ENCODE measurements around the gene EEA1.

GRCh38 chr12:92974759-92975158 lies 45.7 kb upstream of the EEA1 start:
- TF ChIP-seq USF2 (IDR thresholded peaks at IDR 0.05; ENCODE audit: low read depth, low read length) (no peak), POLR2A (IDR thresholded peaks at IDR 0.05; ENCODE audit: low read depth, low read length) (no peak), RAD21 (IDR thresholded peaks at IDR 0.05; ENCODE audit: low read length) (no peak), CTCF (conservative IDR thresholded peaks at IDR 0.05; ENCODE audit: low read depth, low read length) (no peak), SMC3 (IDR thresholded peaks at IDR 0.05; ENCODE audit: low read depth, low read length) (no peak), ELK1 (IDR thresholded peaks at IDR 0.05; ENCODE audit: borderline replicate concordance, low read depth, low read length) (no peak), CEBPB (IDR thresholded peaks at IDR 0.05; ENCODE audit: low read depth, low read length) (no peak), MXI1 (IDR thresholded peaks at IDR 0.05; ENCODE audit: borderline replicate concordance, low read depth, low read length) (no peak), FOS (IDR thresholded peaks at IDR 0.05; ENCODE audit: low read depth, low read length) (no peak), NFE2L2 (IDR thresholded peaks at IDR 0.05; ENCODE audit: low read depth, low read length) (no peak)
